Gastrocnemius medialis (tissue), 4 donors: Measurements from ENCODE around the gene CALY.

Experiments used
- CTCF ChIP-seq, 5 experiments: fragments of 450-650 bp in 3 of 5; fragments of 200-600 bp in 2 of 5; sonication (generic) in 2 of 5; IDR thresholded peaks in 4 of 5; conservative IDR thresholded peaks in 1 of 5; 1 replicate in 4 of 5; 2 replicates in 1 of 5; pipeline ENCODE4 v1.5.1; 2016 to 2019; ENCODE audit warnings: antibody characterized with exemption in 5 of 5, mild to moderate bottlenecking in 3 of 5, moderate library complexity in 3 of 5
- POLR2A ChIP-seq, 2 donors: fragments of 450-650 bp; IDR thresholded peaks; one replicate each; pipeline ENCODE4 v1.6.1; 2017; ENCODE audit warnings: antibody characterized with exemption in 2 of 2, mild to moderate bottlenecking in 2 of 2, moderate library complexity in 2 of 2

GRCh38 chr10:133358162-133358924, 21.6 kb upstream of the CALY start:
- TF ChIP-seq POLR2A (IDR thresholded peaks at IDR 0.05) (no peak), CTCF (IDR thresholded peaks at IDR 0.05 in 4 of 5, conservative IDR thresholded peaks at IDR 0.05 in 1 of 5) (no peak)
